Measurements from ENCODE around the gene ATP2B3. TPM values are rescaled to one million over a fixed set of nuclear protein-coding genes. Genes with fewer than 3 reads are reported as not detected.

Gene ATP2B3
- total and polyA plus RNA-seq, 2 experiments from 2014 or later = 0.17 TPM; not detected in 1

- no peaks in the 10 kb centered on the region for H4K20me1 ChIP-seq (replicated peaks; ENCODE audit: insufficient read depth)
- Mint-ChIP-seq H3K4me1 (peaks cover 17% of the 10 kb centered on the region; the same call in 2 of the 3 replicates), H3K4me3 (no peak overlapping the region), H3K27ac (no peak overlapping the region), H3K9me3 (no peaks in the 10 kb centered on the region; the same call in 2 of the 3 replicates), H3K27me3 (ENCODE audit: insufficient read depth, low read depth, poor library complexity) (peaks cover 22% of the 10 kb centered on the region), H3K36me3 (ENCODE audit: low read depth) (no peaks in the 10 kb centered on the region)
- TF ChIP-seq CREB1 (CRISPR knock-in tag; IDR thresholded peaks at IDR 0.05; ENCODE audit: low read depth) (no peak), ETS1 (IDR thresholded peaks at IDR 0.05) (no peak), EZH2 (IDR thresholded peaks at IDR 0.05; ENCODE audit: low read depth, unreplicated experiment) (no peak), ZNF331 (CRISPR knock-in tag; IDR thresholded peaks at IDR 0.05; ENCODE audit: low read depth) (no peak), STAT1 (IDR thresholded peaks at IDR 0.05; ENCODE audit: unreplicated experiment) (no peak)
- TF ChIP-seq, protein P1, sequence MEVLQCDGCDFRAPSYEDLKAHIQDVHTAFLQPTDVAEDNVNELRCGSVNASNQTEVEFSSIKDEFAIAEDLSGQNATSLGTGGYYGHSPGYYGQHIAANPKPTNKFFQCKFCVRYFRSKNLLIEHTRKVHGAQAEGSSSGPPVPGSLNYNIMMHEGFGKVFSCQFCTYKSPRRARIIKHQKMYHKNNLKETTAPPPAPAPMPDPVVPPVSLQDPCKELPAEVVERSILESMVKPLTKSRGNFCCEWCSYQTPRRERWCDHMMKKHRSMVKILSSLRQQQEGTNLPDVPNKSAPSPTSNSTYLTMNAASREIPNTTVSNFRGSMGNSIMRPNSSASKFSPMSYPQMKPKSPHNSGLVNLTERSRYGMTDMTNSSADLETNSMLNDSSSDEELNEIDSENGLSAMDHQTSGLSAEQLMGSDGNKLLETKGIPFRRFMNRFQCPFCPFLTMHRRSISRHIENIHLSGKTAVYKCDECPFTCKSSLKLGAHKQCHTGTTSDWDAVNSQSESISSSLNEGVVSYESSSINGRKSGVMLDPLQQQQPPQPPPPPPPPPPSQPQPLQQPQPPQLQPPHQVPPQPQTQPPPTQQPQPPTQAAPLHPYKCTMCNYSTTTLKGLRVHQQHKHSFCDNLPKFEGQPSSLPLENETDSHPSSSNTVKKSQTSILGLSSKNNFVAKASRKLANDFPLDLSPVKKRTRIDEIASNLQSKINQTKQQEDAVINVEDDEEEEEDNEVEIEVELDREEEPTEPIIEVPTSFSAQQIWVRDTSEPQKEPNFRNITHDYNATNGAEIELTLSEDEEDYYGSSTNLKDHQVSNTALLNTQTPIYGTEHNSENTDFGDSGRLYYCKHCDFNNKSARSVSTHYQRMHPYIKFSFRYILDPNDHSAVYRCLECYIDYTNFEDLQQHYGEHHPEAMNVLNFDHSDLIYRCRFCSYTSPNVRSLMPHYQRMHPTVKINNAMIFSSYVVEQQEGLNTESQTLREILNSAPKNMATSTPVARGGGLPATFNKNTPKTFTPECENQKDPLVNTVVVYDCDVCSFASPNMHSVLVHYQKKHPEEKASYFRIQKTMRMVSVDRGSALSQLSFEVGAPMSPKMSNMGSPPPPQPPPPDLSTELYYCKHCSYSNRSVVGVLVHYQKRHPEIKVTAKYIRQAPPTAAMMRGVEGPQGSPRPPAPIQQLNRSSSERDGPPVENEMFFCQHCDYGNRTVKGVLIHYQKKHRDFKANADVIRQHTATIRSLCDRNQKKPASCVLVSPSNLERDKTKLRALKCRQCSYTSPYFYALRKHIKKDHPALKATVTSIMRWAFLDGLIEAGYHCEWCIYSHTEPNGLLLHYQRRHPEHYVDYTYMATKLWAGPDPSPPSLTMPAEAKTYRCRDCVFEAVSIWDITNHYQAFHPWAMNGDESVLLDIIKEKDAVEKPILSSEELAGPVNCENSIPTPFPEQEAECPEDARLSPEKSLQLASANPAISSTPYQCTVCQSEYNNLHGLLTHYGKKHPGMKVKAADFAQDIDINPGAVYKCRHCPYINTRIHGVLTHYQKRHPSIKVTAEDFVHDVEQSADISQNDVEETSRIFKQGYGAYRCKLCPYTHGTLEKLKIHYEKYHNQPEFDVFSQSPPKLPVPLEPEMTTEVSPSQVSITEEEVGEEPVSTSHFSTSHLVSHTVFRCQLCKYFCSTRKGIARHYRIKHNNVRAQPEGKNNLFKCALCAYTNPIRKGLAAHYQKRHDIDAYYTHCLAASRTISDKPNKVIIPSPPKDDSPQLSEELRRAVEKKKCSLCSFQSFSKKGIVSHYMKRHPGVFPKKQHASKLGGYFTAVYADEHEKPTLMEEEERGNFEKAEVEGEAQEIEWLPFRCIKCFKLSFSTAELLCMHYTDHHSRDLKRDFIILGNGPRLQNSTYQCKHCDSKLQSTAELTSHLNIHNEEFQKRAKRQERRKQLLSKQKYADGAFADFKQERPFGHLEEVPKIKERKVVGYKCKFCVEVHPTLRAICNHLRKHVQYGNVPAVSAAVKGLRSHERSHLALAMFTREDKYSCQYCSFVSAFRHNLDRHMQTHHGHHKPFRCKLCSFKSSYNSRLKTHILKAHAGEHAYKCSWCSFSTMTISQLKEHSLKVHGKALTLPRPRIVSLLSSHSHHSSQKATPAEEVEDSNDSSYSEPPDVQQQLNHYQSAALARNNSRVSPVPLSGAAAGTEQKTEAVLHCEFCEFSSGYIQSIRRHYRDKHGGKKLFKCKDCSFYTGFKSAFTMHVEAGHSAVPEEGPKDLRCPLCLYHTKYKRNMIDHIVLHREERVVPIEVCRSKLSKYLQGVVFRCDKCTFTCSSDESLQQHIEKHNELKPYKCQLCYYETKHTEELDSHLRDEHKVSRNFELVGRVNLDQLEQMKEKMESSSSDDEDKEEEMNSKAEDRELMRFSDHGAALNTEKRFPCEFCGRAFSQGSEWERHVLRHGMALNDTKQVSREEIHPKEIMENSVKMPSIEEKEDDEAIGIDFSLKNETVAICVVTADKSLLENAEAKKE (CRISPR knock-in tag; IDR thresholded peaks at IDR 0.05) = no peak
- H3K79me2 ChIP-seq (replicated peaks; ENCODE audit: insufficient read depth) = no peaks in the 10 kb centered on the region
- H3K27ac ChIP-seq (ENCODE audit: low read depth) = no peak overlapping the region
- no peaks in the 10 kb centered on the region; the same call in 1 of the 2 replicates for H3K4me1 ChIP-seq (ENCODE audit: insufficient read depth)
- H2AFZ ChIP-seq = no peak overlapping the region
- H3K4me2 ChIP-seq = no peak overlapping the region
- no peaks in the 10 kb centered on the region for H3F3A ChIP-seq (replicated peaks; ENCODE audit: low read depth)
- H3K4me3 ChIP-seq = no peak overlapping the region
- H3K27me3 ChIP-seq (ENCODE audit: insufficient read depth) = peaks cover 15% of the 10 kb centered on the region
- ATAC-seq = no peak
- no peaks in the 10 kb centered on the region for H3K9me2 ChIP-seq (ENCODE audit: insufficient read depth)
- no peak for DNase-seq (ENCODE audit: low spot score)
- H3K36me3 ChIP-seq (ENCODE audit: insufficient read depth) = no peaks in the 10 kb centered on the region
These were observed 41.6 kb upstream of the ATP2B3 start for GRCh38 chrX:153475751-153476281.

Measured in GM23338 (cell line).